Activated T-helper 2 cell treated with anti-CD3 and anti-CD28 coated beads, Interferon-gamma antibody, Interleukin-2, Interleukin-4, amounts not matched to agents 10 μg/mL and 5 μg/mL and 100 μg/mL, durations not matched to agents 14 hours and 24 hours and 36 hours (primary cell): ENCODE data around the gene ARHGAP8. TPM values are rescaled to one million over a fixed set of nuclear protein-coding genes. Genes with fewer than 3 reads are reported as not detected.

ENCODE experiments used
- DNase-seq: peaks from one replicate; pipeline ENCODE4 v3.0.0; 2021; ENCODE audit warnings: low spot score
- H3K27ac Mint-ChIP-seq: one replicate; pipeline ENCODE4 v1.8.0; 2021; ENCODE audit warnings: mixed read lengths
- H3K27me3 Mint-ChIP-seq: one replicate; pipeline ENCODE4 v1.8.0; 2021; ENCODE audit warnings: low read depth, mixed read lengths
- H3K36me3 Mint-ChIP-seq: one replicate; pipeline ENCODE4 v1.8.0; 2021; ENCODE audit warnings: low read depth, mixed read lengths
- H3K4me1 Mint-ChIP-seq: one replicate; pipeline ENCODE4 v1.8.0; 2021; ENCODE audit warnings: low read depth, mixed read lengths
- H3K4me3 Mint-ChIP-seq: one replicate; pipeline ENCODE4 v1.8.0; 2021; ENCODE audit warnings: low read depth, mild to moderate bottlenecking, moderate library complexity, mixed read lengths
- H3K9me3 Mint-ChIP-seq: one replicate; pipeline ENCODE4 v1.8.0; 2021; ENCODE audit warnings: mixed read lengths
- intact Hi-C: fragments of 100-400 bp; cut with micrococcal nuclease; formaldehyde crosslinking; loops from one replicate; pipeline ENCODE4 v1.15.1; 2023
- total RNA-seq: library from RNA; stranded (reverse); gene quantifications from 2 replicates; pipeline ENCODE4 v1.2.3, GENCODE V29; 2022

Gene ARHGAP8
- total RNA-seq = 0.30 and 1.1 TPM in 2 replicates

DNA sequence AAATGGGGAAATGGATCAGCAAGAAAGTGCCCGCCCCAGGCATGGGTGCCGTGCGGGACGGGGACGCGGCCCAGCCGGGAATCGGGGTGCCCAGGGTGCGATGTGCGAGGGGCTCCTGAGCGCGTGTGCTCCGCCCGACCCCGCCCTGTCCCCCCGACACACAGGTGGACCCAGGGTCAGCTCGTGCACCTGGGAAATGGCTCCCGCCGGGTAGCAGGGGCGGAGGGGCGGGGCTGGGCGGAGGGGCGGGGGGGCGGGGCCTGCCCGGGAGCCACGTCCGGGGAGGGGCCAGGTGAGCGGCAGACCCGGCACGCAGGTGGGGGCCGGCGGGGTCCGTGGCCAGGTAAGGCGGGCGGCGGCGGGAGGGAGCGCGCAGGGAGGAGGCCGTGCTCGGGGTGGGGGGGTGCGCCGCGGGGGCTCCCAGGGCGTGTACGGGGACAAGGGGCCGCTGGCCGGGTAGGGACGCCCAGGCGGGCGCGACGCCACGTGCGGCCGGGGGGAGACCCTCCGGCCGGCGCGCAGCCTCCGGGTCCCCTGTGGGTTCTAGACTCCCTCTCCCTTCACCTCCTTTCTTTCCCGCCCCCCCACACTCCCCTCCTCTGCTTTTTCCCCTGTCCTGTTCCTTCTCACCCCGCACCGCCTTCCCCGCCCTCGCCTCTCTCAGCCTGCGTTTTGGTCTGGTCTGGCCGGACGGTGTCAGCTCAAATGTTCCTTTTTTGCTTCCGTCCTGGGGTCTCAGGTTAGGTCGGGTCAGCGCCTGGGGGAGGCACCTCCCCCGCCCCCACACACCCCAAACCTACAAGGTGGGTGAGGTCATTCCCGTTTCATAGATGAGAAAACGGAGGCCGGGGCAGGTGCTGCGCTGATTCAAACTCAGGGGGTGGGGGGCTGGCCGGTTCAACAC, at the start of gene ARHGAP8:
ARHGAP8 (plus strand) TSS at position 291 of the 904 bp plus-strand sequence. CDS start 33,953 bp downstream, outside the sequence.
- Mint-ChIP-seq H3K36me3 (no peaks in the 10 kb centered on the region), H3K9me3 (no peaks in the 10 kb centered on the region), H3K27ac (no peak within 1 kb of the TSS), H3K4me1 (peaks cover 2% of the 10 kb centered on the region), H3K27me3 (peaks cover 56% of the 10 kb centered on the region), H3K4me3 (peak within 1 kb of the TSS; percentile 60)
- no peak for DNase-seq
- intact Hi-C loops = no loop called here

DNA sequence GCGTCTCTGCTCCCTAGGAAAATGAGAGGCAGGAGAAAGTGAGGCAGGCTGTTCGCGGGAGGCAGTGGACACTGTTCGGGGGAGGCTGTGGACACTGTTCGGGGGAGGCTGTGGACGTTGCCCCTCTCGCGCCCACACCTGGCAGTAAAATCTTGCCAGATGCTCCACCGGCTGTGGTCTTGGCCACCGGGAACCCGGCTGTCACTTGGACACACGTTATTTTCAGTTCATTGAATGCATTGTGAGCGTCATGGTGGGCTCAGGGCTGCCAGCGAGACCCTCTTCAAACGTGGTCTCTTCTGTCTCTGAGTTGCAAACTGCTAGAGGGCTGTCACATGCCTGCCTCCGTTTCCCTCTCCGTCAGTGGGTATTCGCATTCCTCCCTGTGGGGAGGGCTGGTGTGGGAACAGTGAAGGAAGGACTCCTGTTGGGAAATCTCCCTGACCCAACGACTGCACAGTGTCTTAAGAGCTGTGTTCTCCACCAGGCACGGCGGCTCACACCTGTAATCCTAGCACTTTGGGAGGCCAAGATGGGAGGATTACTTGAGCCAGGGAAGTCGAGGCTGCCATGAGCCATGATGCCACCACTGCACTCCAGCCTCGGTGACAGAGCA, 49.0 kb upstream of the ARHGAP8 start:
- H3K4me1 Mint-ChIP-seq = peaks cover 3% of the 10 kb centered on the region
- peaks cover 2% of the 10 kb centered on the region for H3K27me3 Mint-ChIP-seq
- no peak for DNase-seq
- no peak overlapping the region for H3K27ac Mint-ChIP-seq
- peak overlapping the region; percentile 69 for H3K4me3 Mint-ChIP-seq
- peaks cover 4% of the 10 kb centered on the region for H3K36me3 Mint-ChIP-seq
- no peaks in the 10 kb centered on the region for H3K9me3 Mint-ChIP-seq
- intact Hi-C loops = no loop called here

DNA sequence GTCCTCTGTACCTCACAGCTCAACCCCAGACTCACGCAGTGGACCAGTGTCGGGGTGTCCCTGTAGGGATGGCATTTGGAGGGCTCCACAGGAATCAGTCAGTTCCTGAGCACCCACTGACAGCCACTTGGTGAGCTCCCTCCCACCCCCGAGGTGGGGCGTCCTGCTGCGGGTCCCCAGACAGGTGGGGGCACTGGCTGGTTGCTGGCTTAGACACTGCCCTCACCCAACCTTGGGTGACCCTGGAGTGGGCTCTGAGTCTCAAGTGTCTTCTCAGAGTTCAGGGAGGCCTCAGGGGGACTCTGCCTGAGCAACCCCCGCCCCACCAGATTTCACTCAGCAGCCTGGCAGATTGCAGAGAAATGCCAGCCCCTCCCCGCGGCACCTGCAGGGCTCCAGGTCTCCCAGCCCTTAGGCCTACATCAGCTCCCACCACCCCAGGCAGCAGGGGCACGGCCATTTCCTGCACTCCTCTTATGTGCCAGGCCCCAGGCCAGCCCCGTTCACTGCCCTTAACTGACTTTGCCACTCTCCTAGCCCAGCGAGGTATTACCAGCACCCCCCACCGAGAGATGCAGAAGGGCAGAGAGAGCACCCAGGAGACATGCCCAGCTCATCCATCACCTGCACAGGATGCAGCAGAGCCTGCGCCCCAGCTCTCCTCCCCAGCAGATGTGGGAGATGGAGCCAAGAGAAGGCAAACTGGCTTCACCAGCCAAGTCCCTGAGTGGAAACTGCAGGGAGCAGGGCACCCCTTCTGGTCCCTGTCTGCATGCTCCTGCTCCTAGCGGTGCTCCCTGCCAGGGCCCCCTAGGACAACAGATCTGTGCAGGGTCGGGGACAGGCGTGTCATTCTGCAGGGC, 48.0 kb upstream of the ARHGAP8 start:
- Mint-ChIP-seq H3K9me3 (no peaks in the 10 kb centered on the region), H3K27ac (no peak overlapping the region), H3K36me3 (peaks cover 4% of the 10 kb centered on the region), H3K27me3 (peaks cover 2% of the 10 kb centered on the region), H3K4me1 (peaks cover 3% of the 10 kb centered on the region), H3K4me3 (peak overlapping the region; percentile 13)
- intact Hi-C loops = no loop called here
- no peak for DNase-seq

DNA sequence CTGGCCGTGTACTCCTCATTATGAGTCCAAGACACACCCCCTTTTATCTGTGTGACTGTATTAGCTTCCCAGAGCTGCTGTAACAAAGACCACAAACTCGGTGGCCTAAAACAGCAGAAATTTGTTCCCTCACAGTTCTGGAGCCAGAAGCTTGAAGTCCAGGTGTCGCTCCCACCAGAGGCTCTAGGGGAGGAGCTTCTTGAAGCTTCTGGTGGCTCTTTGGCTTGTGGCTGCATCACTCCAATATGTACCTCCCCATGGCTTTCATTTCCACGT, 47.4 kb upstream of the ARHGAP8 start:
- Mint-ChIP-seq H3K27me3 (peaks cover 2% of the 10 kb centered on the region), H3K36me3 (peaks cover 4% of the 10 kb centered on the region), H3K27ac (no peak overlapping the region), H3K4me1 (peaks cover 3% of the 10 kb centered on the region), H3K4me3 (no peak overlapping the region), H3K9me3 (no peaks in the 10 kb centered on the region)
- DNase-seq = no peak
- intact Hi-C loops = no loop called here

DNA sequence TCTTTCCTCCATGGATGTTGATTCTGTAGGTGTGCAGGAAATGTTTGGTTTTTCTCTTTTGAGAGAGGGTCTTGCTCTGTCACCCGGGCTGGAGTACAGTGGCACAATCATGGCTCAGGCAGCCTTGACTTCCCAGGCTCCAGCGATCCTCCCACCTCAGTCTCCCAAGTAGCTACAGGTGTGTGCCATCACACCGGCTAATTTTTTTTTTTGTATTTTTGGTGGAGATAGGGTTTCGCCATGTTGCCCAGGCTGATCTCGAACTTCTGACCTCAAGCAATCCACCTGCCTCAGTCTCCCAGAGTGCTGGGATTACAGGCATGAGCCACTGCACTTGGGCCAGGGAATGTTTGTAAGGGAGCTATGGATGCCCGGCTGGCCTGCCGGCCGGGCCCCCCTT, 45.9 kb upstream of the ARHGAP8 start:
- intact Hi-C loops = no loop called here
- no peak for DNase-seq
- Mint-ChIP-seq H3K27me3 (peaks cover 2% of the 10 kb centered on the region), H3K4me3 (no peak overlapping the region), H3K4me1 (peaks cover 8% of the 10 kb centered on the region), H3K27ac (no peak overlapping the region), H3K9me3 (no peaks in the 10 kb centered on the region), H3K36me3 (peaks cover 4% of the 10 kb centered on the region)

DNA sequence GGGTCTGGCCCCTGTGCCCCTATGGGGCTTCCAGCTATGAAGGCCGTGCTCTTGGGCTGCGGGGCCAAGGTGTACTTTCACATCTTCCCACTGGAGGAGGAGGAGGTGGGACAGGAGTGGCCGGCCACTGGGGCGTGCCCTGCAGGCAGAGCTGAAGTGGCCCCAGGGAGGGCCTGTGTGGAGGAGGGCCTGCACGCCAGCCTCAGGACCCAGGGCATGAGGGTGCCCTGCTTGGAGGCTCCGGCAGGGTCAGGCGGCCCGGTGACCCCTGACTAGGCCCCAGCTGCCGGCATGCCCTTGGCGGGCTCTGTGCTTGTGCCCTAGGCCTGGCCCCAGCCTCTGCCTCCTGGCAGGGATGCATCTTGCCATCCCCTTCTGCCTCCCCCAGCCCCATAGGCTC, 45.2 kb upstream of the ARHGAP8 start:
- Mint-ChIP-seq H3K27me3 (peaks cover 2% of the 10 kb centered on the region), H3K27ac (no peak overlapping the region), H3K4me1 (peaks cover 4% of the 10 kb centered on the region), H3K4me3 (no peak overlapping the region), H3K36me3 (peaks cover 4% of the 10 kb centered on the region), H3K9me3 (no peaks in the 10 kb centered on the region)
- no peak for DNase-seq
- intact Hi-C loops = no loop called here

DNA sequence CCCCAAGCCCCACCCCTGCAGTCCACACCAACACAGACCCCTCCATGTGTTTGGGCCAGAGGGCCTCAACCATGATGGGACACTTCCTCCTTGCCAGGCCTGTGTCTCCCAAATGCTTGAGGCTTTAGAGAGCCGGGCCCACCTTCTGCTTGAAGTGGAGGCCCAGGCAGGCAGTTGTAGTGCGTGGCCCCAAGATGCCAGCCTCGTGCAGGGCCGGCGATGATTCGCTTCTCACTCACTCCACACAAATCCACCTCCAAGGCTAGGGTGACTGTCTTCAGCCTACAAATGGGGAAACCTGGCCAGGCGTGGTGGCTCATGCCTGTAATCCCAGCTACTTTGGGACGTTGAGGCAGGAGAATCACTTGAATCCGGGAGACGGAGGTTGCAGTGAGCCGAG, 44.6 kb upstream of the ARHGAP8 start:
- peaks cover 2% of the 10 kb centered on the region for H3K27me3 Mint-ChIP-seq
- H3K4me1 Mint-ChIP-seq = peaks cover 4% of the 10 kb centered on the region
- H3K27ac Mint-ChIP-seq = no peak overlapping the region
- H3K9me3 Mint-ChIP-seq = no peaks in the 10 kb centered on the region
- no peak for DNase-seq
- H3K36me3 Mint-ChIP-seq = peaks cover 4% of the 10 kb centered on the region
- no peak overlapping the region for H3K4me3 Mint-ChIP-seq
- intact Hi-C loops = no loop called here

DNA sequence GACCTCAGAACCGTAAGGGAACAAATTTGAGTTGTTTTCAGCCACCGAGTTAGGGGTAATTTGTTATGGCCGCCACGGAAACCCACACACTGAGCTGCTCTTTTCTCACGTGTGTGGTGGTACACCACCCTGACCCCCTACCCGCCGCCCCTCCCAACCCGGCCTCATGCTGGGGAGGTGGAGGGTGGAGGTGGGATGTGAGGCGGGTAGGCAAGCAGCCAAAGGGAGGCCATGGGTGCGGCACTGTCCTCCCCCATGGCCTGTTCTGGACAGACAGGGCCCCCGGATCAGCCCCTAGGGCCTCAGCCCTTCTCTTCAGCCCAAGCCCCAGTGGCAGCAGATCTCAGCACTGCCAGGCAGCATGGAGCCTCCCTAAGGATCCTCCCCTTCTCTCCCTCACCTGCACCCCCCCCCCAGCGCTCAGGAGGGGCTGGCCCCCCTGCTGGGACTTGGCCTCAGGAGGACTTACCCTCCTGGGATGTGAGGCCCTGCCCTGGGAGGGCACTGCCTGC, 42.4 kb upstream of the ARHGAP8 start:
- intact Hi-C loops = no loop called here

DNA sequence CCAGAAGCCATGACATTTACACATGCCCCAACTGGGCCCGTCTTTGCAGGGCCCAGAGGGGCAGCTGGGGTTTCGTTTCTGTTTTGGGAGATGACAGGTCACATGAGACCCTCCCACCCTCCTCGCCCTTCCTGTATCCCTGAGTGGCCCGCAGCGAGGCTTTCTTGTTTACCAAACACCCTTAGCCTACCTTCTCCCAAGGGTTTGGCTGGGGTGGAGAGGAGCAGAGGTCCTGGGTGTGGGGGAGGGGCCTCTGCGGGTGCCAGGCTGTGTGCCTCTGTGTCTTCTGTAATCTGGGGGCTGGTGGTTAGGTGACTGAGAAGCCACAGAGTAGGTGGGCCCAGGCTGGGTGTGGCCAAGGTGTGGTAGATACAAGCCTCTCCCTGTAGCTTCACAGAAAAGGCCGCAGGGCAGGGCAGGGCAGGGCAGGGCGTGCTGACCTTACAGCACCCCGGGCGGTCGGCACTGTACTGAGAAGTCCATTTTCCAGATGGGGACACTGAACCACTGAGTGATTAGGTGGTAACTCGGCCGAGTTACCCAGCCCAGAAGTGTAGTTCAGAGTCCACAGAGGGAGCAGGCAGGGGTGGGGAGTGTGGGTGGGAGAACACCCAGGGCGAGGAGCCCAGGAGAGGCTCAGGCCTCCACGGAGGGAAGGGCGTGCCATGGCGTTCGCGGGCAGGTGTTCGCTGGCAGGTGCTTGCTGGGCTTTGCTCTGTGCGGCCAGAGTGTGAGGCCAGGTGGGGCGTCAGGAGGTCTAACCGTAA, 41.7 kb upstream of the ARHGAP8 start:
- H3K4me1 Mint-ChIP-seq = peaks cover 4% of the 10 kb centered on the region
- DNase-seq = no peak

More for the DNA sequence above, 42.4 kb upstream of the ARHGAP8 start:
- Mint-ChIP-seq H3K4me1 (peaks cover 4% of the 10 kb centered on the region), H3K36me3 (peaks cover 6% of the 10 kb centered on the region), H3K9me3 (no peaks in the 10 kb centered on the region), H3K27ac (no peak overlapping the region), H3K27me3 (no peaks in the 10 kb centered on the region), H3K4me3 (no peak overlapping the region)
- DNase-seq = no peak

DNA sequence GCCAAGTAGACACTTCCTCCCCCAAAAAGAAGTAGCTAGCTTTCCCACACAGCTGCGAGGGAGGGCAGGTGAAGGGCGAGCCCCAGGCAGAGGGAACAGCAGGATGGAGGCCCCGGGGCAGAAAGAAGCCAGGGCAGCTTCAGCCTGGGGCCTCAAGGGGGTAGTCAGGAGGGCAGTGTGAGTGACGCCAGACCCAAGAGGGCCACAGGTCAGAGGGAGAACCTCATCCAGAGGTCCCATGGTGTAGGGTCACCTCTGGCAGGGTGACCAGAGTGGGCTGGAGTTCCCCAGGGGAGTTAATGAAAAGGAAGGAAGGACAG, 41.2 kb upstream of the ARHGAP8 start:
- peaks cover 4% of the 10 kb centered on the region for H3K4me1 Mint-ChIP-seq
- no peaks in the 10 kb centered on the region for H3K9me3 Mint-ChIP-seq
- no peak for DNase-seq
- intact Hi-C loops = no loop called here
- H3K4me3 Mint-ChIP-seq = no peak overlapping the region
- H3K36me3 Mint-ChIP-seq = peaks cover 4% of the 10 kb centered on the region
- no peak overlapping the region for H3K27ac Mint-ChIP-seq
- H3K27me3 Mint-ChIP-seq = no peaks in the 10 kb centered on the region

More for the DNA sequence above, 41.7 kb upstream of the ARHGAP8 start:
- Mint-ChIP-seq H3K27ac (no peak overlapping the region), H3K36me3 (peaks cover 4% of the 10 kb centered on the region), H3K9me3 (no peaks in the 10 kb centered on the region), H3K4me3 (no peak overlapping the region), H3K27me3 (no peaks in the 10 kb centered on the region)
- intact Hi-C loops = no loop called here

DNA sequence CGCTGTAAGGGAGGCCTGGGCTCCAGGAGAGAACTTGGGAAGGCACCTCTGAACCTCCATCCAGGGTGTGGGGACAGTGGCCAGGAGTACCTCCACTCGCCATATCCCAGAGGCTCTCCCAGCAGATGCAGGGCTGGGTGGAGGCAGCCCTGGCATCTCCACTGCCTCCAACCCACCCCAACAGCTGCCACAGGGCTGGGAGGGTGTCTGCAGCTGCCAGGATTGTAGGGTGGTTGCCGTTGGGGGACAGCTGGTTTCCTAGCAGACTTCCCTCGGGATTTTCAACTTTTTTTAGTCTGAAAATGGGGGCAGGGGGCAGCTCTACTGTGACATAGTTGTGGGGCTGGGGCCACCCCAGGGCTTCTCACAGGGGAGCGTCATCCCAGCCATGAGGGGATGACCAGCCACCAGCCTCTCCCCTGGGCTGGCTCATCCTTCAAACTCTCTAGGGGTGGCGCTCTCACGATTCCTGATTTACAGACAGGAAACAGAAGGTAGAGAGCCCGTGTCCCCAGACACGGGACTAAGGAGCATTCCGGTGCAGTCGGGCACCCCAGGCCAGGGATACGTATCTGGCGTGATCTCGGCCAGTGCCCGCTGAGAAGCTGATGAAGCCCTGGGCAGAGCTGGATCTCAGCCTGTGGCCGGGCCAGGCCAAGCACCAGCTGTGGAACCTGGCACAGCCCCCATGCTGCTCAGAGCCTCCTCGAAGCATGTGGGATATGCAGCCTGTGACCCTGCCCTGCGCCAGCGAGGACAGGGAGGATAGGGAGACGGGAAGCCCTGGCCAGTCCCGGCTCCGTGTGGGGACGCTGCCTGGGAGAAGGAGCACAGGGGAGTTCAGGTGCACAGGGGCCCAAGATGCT, 40.5 kb upstream of the ARHGAP8 start:
- H3K4me3 Mint-ChIP-seq = no peak overlapping the region
- peaks cover 4% of the 10 kb centered on the region for H3K36me3 Mint-ChIP-seq
- no peak overlapping the region for H3K27ac Mint-ChIP-seq
- H3K27me3 Mint-ChIP-seq = no peaks in the 10 kb centered on the region
- intact Hi-C loops = no loop called here
- peaks cover 4% of the 10 kb centered on the region for H3K4me1 Mint-ChIP-seq
- no peak for DNase-seq
- H3K9me3 Mint-ChIP-seq = no peaks in the 10 kb centered on the region
